Loucy (cell line): ENCODE data around the gene ADGRL3.

Experiments
- H2AFZ ChIP-seq: fragments of 200-600 bp; sonication (generic); 2 replicates; pipeline ENCODE4 v1.6.0; 2016; ENCODE audit warnings: antibody characterized with exemption, mild to moderate bottlenecking, low read length, moderate library complexity
- H3F3A ChIP-seq: fragments of 200-600 bp; 2 replicates; pipeline ENCODE4 v1.6.0; 2016; ENCODE audit warnings: antibody characterized with exemption, low read depth, mild to moderate bottlenecking
- H3K27me3 ChIP-seq: fragments of 200-600 bp; sonication (generic); 2 replicates; pipeline ENCODE4 v1.6.1; 2014; ENCODE audit warnings: low read length, mild to moderate bottlenecking; ENCODE audit not compliant: insufficient read depth, poor library complexity, severe bottlenecking
- H3K36me3 ChIP-seq: fragments of 200-600 bp; sonication (generic); 2 replicates; pipeline ENCODE4 v1.6.1; 2016; ENCODE audit warnings: low read length; ENCODE audit not compliant: insufficient read depth
- H3K4me1 ChIP-seq: fragments of 200-600 bp; sonication (generic); 2 replicates; pipeline ENCODE4 v1.5.1; 2014; ENCODE audit warnings: low read length, mild to moderate bottlenecking; ENCODE audit not compliant: insufficient read depth, poor library complexity, severe bottlenecking
- H3K4me2 ChIP-seq: fragments of 200-600 bp; sonication (generic); 2 replicates; pipeline ENCODE4 v1.6.0; 2014; ENCODE audit warnings: antibody characterized with exemption, low read length, low read depth, mild to moderate bottlenecking; ENCODE audit not compliant: poor library complexity, severe bottlenecking
- H3K4me3 ChIP-seq: fragments of 200-600 bp; sonication (generic); 2 replicates; pipeline ENCODE4 v1.5.1; 2014; ENCODE audit warnings: low read length, mild to moderate bottlenecking, mixed read lengths; ENCODE audit not compliant: poor library complexity, severe bottlenecking
- H3K79me2 ChIP-seq: fragments of 200-600 bp; sonication (generic); 2 replicates; pipeline ENCODE4 v1.6.1; 2014; ENCODE audit warnings: low read length; ENCODE audit not compliant: insufficient read depth
- H3K9ac ChIP-seq: fragments of 200-600 bp; sonication (generic); 2 replicates; pipeline ENCODE4 v1.6.0; 2014; ENCODE audit warnings: mild to moderate bottlenecking, low read depth, low read length, moderate library complexity; ENCODE audit not compliant: poor library complexity, severe bottlenecking
- H3K9me2 ChIP-seq: fragments of 200-600 bp; sonication (generic); replicated peaks from 2 replicates; pipeline ENCODE4 v1.6.1; 2016; ENCODE audit warnings: low read depth, low read length, mixed read lengths
- H3K9me3 ChIP-seq: fragments of 200-600 bp; sonication (generic); 2 replicates; pipeline ENCODE4 v1.6.1; 2014; ENCODE audit warnings: mild to moderate bottlenecking, antibody characterized with exemption, low read length, low read depth; ENCODE audit not compliant: insufficient read depth
- H4K20me1 ChIP-seq: fragments of 200-600 bp; sonication (generic); 2 replicates; pipeline ENCODE4 v1.6.0; 2014; ENCODE audit warnings: antibody characterized with exemption, low read length, mild to moderate bottlenecking; ENCODE audit not compliant: insufficient read depth, poor library complexity, severe bottlenecking
- EZH2phosphoT487 ChIP-seq: fragments of 200-600 bp; IDR thresholded peaks from 2 replicates; pipeline ENCODE4 v1.6.1; 2018; ENCODE audit warnings: antibody characterized with exemption, mild to moderate bottlenecking, moderate library complexity, borderline replicate concordance
- TF ChIP-seq, protein P1 (sequence below): fragments of 200-600 bp; sonication (generic); conservative IDR thresholded peaks from 2 replicates; pipeline ENCODE4 v1.5.1; 2014; ENCODE audit warnings: mild to moderate bottlenecking, antibody characterized with exemption, low read length

The ADGRL3 gene

DNA sequence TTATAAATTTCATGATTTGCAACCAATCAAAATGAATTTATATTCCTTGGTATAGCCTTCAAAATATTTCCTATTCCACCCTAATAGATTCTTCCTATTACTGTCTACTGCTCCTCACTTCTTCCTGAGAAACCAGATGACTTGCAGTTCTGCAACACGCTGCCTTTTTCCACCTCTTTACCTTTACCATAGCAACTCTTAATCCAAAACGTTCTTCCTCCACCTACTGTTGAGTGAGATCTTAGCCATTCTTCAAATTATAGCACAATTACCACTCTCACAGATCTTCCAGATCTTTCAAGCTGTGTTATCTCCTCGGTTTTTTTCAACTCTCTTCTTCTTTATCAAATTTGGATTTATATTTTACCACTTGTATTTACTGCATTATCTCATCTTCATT lies 289.8 kb downstream of the ADGRL3 start:
- TF ChIP-seq, protein P1, sequence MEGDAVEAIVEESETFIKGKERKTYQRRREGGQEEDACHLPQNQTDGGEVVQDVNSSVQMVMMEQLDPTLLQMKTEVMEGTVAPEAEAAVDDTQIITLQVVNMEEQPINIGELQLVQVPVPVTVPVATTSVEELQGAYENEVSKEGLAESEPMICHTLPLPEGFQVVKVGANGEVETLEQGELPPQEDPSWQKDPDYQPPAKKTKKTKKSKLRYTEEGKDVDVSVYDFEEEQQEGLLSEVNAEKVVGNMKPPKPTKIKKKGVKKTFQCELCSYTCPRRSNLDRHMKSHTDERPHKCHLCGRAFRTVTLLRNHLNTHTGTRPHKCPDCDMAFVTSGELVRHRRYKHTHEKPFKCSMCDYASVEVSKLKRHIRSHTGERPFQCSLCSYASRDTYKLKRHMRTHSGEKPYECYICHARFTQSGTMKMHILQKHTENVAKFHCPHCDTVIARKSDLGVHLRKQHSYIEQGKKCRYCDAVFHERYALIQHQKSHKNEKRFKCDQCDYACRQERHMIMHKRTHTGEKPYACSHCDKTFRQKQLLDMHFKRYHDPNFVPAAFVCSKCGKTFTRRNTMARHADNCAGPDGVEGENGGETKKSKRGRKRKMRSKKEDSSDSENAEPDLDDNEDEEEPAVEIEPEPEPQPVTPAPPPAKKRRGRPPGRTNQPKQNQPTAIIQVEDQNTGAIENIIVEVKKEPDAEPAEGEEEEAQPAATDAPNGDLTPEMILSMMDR: no peak
- no peak for TF ChIP-seq EZH2phosphoT487
- Histone ChIP-seq H3K4me2 (no peak overlapping the region), H2AFZ (no peak overlapping the region)

DNA sequence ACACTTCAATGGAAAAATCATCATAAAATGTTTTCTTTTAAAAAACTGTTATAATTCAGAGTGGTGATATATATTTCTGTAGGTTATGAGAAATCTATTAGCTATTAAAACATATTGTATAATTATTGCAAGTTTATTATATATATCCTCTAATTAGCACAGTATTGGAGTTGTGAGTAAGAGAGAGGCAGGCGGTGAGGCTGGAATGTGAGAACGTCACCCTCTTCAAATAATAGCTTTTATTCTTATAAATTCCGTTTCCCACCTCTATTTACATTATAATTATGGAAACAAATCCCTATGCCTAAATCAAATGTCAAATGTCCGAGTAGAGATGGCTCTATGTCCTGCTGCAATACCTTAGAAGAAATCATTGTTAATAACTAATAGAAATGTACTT lies 292.9 kb downstream of the ADGRL3 start:
- Histone ChIP-seq H3K9me2 (no peaks in the 10 kb centered on the region), H3K36me3 (no peaks in the 10 kb centered on the region), H3K79me2 (no peaks in the 10 kb centered on the region), H3K4me1 (no peaks in the 10 kb centered on the region), H3K9me3 (no peaks in the 10 kb centered on the region), H3F3A (no peaks in the 10 kb centered on the region), H4K20me1 (no peaks in the 10 kb centered on the region), H3K27me3 (no peaks in the 10 kb centered on the region), H3K9ac (no peak overlapping the region), H3K4me3 (no peak overlapping the region), H3K4me2 (no peak overlapping the region), H2AFZ (no peak overlapping the region)
- no peak for TF ChIP-seq EZH2phosphoT487
- TF ChIP-seq, protein P1: no peak

More for the DNA sequence above, 289.8 kb downstream of the ADGRL3 start:
- H3F3A ChIP-seq: no peaks in the 10 kb centered on the region
- no peaks in the 10 kb centered on the region for H3K9me3 ChIP-seq
- H3K4me3 ChIP-seq: no peak overlapping the region
- H3K27me3 ChIP-seq: no peaks in the 10 kb centered on the region
- H3K9ac ChIP-seq: no peak overlapping the region
- H3K4me1 ChIP-seq: no peaks in the 10 kb centered on the region
- no peaks in the 10 kb centered on the region for H3K79me2 ChIP-seq
- no peaks in the 10 kb centered on the region for H3K9me2 ChIP-seq
- H4K20me1 ChIP-seq: no peaks in the 10 kb centered on the region
- H3K36me3 ChIP-seq: no peaks in the 10 kb centered on the region

DNA sequence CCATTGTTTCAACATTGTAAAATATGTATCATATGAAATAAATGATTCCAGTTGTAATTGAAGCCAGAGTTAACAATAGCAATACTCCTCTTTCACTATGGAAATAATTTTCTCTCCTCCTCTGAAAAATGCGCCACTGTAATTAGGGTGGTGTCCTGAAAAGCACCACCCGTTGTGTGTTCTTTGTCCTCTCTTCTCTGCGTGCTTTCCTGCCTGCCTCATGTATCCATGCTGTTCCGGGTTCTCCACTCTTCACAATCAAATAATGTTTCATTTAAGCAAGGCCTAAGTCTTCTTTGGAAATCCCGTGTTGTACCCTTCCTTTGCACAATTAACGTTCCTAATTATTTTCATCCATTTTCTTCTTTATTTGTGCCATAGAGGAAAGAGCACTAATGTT lies 293.3 kb downstream of the ADGRL3 start:
- H3K4me2 ChIP-seq: no peak overlapping the region
- no peak for TF ChIP-seq EZH2phosphoT487
- TF ChIP-seq, protein P1: no peak
- no peaks in the 10 kb centered on the region for H3K9me2 ChIP-seq
- H3K79me2 ChIP-seq: no peaks in the 10 kb centered on the region
- no peaks in the 10 kb centered on the region for H3K4me1 ChIP-seq
- H4K20me1 ChIP-seq: no peaks in the 10 kb centered on the region
- no peaks in the 10 kb centered on the region for H3K27me3 ChIP-seq
- no peak overlapping the region for H3K9ac ChIP-seq
- H2AFZ ChIP-seq: no peak overlapping the region
- H3K9me3 ChIP-seq: no peaks in the 10 kb centered on the region
- no peaks in the 10 kb centered on the region for H3F3A ChIP-seq
- H3K4me3 ChIP-seq: no peak overlapping the region
- H3K36me3 ChIP-seq: no peaks in the 10 kb centered on the region
